OCI-LY3 (cell line): Measurements from ENCODE around the gene MCCC1.

ENCODE experiments used
- EZH2phosphoT487 ChIP-seq: fragments of 200-600 bp; shearing (Covaris generic); IDR thresholded peaks from 2 replicates; pipeline ENCODE4 v1.6.1; 2018; ENCODE audit warnings: antibody characterized with exemption, mixed run types, low read depth
- TF ChIP-seq, protein P1 (sequence below): fragments of 200-600, 300-600 bp; sonication (generic); IDR thresholded peaks from 2 replicates; pipeline ENCODE4 v1.5.1; 2014; ENCODE audit warnings: antibody characterized with exemption, low read length, low read depth

- TF ChIP-seq, protein P1, sequence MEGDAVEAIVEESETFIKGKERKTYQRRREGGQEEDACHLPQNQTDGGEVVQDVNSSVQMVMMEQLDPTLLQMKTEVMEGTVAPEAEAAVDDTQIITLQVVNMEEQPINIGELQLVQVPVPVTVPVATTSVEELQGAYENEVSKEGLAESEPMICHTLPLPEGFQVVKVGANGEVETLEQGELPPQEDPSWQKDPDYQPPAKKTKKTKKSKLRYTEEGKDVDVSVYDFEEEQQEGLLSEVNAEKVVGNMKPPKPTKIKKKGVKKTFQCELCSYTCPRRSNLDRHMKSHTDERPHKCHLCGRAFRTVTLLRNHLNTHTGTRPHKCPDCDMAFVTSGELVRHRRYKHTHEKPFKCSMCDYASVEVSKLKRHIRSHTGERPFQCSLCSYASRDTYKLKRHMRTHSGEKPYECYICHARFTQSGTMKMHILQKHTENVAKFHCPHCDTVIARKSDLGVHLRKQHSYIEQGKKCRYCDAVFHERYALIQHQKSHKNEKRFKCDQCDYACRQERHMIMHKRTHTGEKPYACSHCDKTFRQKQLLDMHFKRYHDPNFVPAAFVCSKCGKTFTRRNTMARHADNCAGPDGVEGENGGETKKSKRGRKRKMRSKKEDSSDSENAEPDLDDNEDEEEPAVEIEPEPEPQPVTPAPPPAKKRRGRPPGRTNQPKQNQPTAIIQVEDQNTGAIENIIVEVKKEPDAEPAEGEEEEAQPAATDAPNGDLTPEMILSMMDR, result no peak
- TF ChIP-seq EZH2phosphoT487, result no peak
Observed at GRCh38 chr3:183028416-183028815, 70.9 kb downstream of the MCCC1 start.
